BLaER1 (cell line): ENCODE data around the gene NUTM2F.
"Not testable (repeated sequence)": the region's sequence is repeated elsewhere in the genome, so short reads cannot be mapped to it uniquely, and the experiment has no call there.

ENCODE experiments used
- H3K27ac ChIP-seq: shearing (Covaris generic); formaldehyde crosslinking; 2 replicates; pipeline ENCODE4 v1.8.1; 2022
- H3K27me3 ChIP-seq: shearing (Covaris generic); formaldehyde crosslinking; 2 replicates; pipeline ENCODE4 v1.8.1; 2022
- H3K36me3 ChIP-seq: shearing (Covaris generic); formaldehyde crosslinking; 2 replicates; pipeline ENCODE4 v1.8.1; 2022
- H3K4me1 ChIP-seq: shearing (Covaris generic); formaldehyde crosslinking; 2 replicates; pipeline ENCODE4 v1.8.1; 2022
- H3K4me2 ChIP-seq: shearing (Covaris generic); formaldehyde crosslinking; 2 replicates; pipeline ENCODE4 v1.8.1; 2022
- H3K4me3 ChIP-seq: shearing (Covaris generic); formaldehyde crosslinking; 2 replicates; pipeline ENCODE4 v1.8.1; 2022
- H3K9ac ChIP-seq: shearing (Covaris generic); formaldehyde crosslinking; 2 replicates; pipeline ENCODE4 v1.8.1; 2022
- H3K9me3 ChIP-seq: shearing (Covaris generic); formaldehyde crosslinking; 2 replicates; pipeline ENCODE4 v1.8.1; 2022
- H4K20me1 ChIP-seq: shearing (Covaris generic); formaldehyde crosslinking; 2 replicates; pipeline ENCODE4 v1.8.1; 2022
- Cebpa-rat ChIP-seq: shearing (Covaris generic); IDR thresholded peaks from 2 replicates; pipeline ENCODE4 v1.8.1; 2022

NUTM2F gene

DNA sequence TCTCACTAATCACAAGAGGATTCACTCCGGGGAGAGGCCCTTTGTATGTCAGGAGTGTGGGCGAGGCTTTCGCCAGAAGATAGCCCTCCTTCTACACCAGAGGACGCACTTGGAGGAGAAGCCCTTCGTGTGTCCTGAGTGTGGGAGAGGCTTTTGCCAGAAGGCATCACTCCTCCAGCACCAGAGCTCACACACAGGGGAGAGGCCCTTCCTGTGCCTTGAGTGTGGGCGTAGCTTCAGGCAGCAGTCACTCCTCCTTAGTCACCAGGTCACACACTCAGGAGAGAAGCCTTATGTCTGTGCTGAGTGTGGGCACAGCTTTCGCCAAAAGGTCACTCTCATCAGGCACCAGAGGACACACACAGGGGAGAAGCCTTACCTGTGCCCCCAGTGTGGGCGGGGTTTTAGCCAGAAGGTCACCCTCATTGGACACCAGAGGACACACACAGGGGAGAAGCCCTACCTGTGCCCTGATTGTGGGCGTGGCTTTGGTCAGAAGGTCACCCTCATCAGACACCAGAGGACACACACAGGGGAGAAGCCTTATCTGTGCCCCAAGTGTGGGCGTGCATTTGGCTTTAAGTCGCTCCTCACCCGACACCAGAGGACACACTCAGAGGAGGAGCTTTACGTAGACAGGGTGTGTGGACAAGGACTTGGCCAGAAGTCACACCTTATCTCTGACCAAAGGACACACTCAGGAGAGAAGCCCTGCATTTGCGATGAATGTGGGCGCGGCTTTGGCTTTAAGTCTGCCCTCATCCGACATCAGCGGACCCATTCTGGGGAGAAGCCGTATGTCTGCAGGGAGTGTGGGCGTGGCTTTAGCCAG lies 27.8 kb downstream of the NUTM2F start:
- Histone ChIP-seq H3K27me3 (no peaks in the 10 kb centered on the region), H3K9ac (no peak overlapping the region), H4K20me1 (no peaks in the 10 kb centered on the region), H3K9me3 (no peaks in the 10 kb centered on the region), H3K4me3 (no peak overlapping the region), H3K4me2 (no peak overlapping the region), H3K4me1 (no peaks in the 10 kb centered on the region), H3K27ac (no peak overlapping the region), H3K36me3 (peaks cover 29% of the 10 kb centered on the region)
- no peak for TF ChIP-seq Cebpa-rat

DNA sequence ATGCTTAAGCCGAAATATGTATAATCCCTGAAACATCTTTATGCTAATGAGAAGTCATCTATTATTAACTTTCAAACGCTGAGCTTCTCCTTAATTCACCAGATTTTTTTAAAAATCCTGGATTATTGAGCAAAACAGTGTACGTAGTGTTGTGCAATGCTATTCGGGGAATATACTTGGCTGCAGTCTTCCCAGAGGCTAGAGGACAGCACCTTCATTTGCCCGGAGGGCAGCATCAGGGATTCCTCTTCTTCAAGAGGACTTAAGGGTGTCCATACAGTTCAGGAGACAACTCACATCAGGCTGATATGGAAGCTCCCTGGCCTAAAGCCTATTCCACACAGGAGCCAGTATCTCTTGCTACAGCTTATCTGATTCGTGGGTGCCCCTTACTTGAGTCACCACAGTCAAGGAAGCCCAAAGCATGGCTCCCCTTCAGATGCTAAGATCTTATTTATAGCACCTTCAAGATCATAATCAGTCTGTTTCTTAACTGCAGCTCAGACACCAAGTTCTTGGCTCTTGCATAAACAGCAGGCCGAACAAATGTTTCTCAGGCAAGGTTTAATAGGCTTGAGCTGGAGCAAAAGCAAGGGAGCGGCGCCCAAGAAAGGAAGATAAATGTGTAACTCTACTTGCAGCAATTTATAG lies 29.4 kb downstream of the NUTM2F start:
- no peak overlapping the region for H3K4me3 ChIP-seq
- H3K9ac ChIP-seq: no peak overlapping the region
- H3K27ac ChIP-seq: no peak overlapping the region
- peaks cover 43% of the 10 kb centered on the region for H3K36me3 ChIP-seq
- H3K27me3 ChIP-seq: no peaks in the 10 kb centered on the region
- no peak for TF ChIP-seq Cebpa-rat
- H3K4me1 ChIP-seq: no peaks in the 10 kb centered on the region
- H3K4me2 ChIP-seq: no peak overlapping the region
- H3K9me3 ChIP-seq: no peaks in the 10 kb centered on the region
- H4K20me1 ChIP-seq: no peaks in the 10 kb centered on the region

DNA sequence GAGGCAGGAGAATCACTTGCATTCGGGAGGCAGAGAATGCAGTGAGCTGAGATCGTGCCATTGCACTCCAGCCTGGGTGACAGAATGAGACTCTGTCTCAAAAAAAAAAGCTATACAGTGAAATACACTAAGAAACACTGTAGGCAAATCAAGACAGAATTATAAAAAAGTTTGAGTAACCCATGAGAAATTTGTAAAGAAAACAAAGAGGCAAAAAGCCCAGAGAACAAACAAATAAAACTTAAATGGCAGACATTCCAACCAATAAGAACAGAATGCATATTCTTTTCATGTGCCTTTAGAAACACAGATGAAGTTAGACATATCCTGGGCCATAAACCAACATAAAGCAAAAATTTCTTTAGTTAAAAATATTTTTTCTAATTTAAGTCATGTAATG lies 38.8 kb downstream of the NUTM2F start:
- H3K9me3 ChIP-seq: peaks cover 9% of the 10 kb centered on the region
- H3K36me3 ChIP-seq: peaks cover 85% of the 10 kb centered on the region
- no peak overlapping the region for H3K4me2 ChIP-seq
- H3K9ac ChIP-seq: no peak overlapping the region
- no peak overlapping the region for H3K4me3 ChIP-seq
- H3K27ac ChIP-seq: no peak overlapping the region
- H3K27me3 ChIP-seq: no peaks in the 10 kb centered on the region
- no peaks in the 10 kb centered on the region for H4K20me1 ChIP-seq
- TF ChIP-seq Cebpa-rat: no peak
- H3K4me1 ChIP-seq: no peaks in the 10 kb centered on the region; the same call in 1 of the 2 replicates

GRCh38 chr9:94287877-94288513 lies 40.4 kb downstream of the NUTM2F start:
- H4K20me1 ChIP-seq: no peaks in the 10 kb centered on the region
- H3K4me1 ChIP-seq: no peaks in the 10 kb centered on the region; the same call in 1 of the 2 replicates
- H3K27ac ChIP-seq: no peak overlapping the region
- H3K9me3 ChIP-seq: peaks cover 21% of the 10 kb centered on the region
- no peak overlapping the region for H3K4me3 ChIP-seq
- H3K27me3 ChIP-seq: no peaks in the 10 kb centered on the region
- no peak overlapping the region for H3K4me2 ChIP-seq
- no peak overlapping the region for H3K9ac ChIP-seq
- TF ChIP-seq Cebpa-rat: no peak
- H3K36me3 ChIP-seq: peaks cover 81% of the 10 kb centered on the region

- Histone ChIP-seq H3K4me3 (no peak overlapping the region), H3K27me3 (no peaks in the 10 kb centered on the region), H3K27ac (no peak overlapping the region), H3K9me3 (peaks cover 35% of the 10 kb centered on the region), H3K4me1 (no peaks in the 10 kb centered on the region), H4K20me1 (no peaks in the 10 kb centered on the region), H3K9ac (no peak overlapping the region), H3K4me2 (no peak overlapping the region), H3K36me3 (peaks cover 85% of the 10 kb centered on the region)
- TF ChIP-seq Cebpa-rat: no peak
Observed at GRCh38 chr9:94286116-94286515, 42.3 kb downstream of the NUTM2F start.

- Histone ChIP-seq H3K4me3 (no peak overlapping the region), H3K9ac (no peak overlapping the region), H3K36me3 (peaks cover 87% of the 10 kb centered on the region), H3K9me3 (peaks cover 76% of the 10 kb centered on the region), H4K20me1 (no peaks in the 10 kb centered on the region), H3K4me2 (no peak overlapping the region), H3K4me1 (no peaks in the 10 kb centered on the region), H3K27me3 (no peaks in the 10 kb centered on the region), H3K27ac (no peak overlapping the region)
- no peak for TF ChIP-seq Cebpa-rat
Observed at GRCh38 chr9:94281101-94281500, 47.3 kb downstream of the NUTM2F start.

GRCh38 chr9:94280409-94280989 lies 47.9 kb downstream of the NUTM2F start:
- Histone ChIP-seq H3K4me3 (no peak overlapping the region), H3K9ac (no peak overlapping the region), H3K9me3 (peaks cover 82% of the 10 kb centered on the region), H3K4me2 (no peak overlapping the region), H3K36me3 (peaks cover 87% of the 10 kb centered on the region), H4K20me1 (no peaks in the 10 kb centered on the region), H3K27ac (no peak overlapping the region), H3K27me3 (no peaks in the 10 kb centered on the region), H3K4me1 (no peaks in the 10 kb centered on the region)
- TF ChIP-seq Cebpa-rat: no peak

DNA sequence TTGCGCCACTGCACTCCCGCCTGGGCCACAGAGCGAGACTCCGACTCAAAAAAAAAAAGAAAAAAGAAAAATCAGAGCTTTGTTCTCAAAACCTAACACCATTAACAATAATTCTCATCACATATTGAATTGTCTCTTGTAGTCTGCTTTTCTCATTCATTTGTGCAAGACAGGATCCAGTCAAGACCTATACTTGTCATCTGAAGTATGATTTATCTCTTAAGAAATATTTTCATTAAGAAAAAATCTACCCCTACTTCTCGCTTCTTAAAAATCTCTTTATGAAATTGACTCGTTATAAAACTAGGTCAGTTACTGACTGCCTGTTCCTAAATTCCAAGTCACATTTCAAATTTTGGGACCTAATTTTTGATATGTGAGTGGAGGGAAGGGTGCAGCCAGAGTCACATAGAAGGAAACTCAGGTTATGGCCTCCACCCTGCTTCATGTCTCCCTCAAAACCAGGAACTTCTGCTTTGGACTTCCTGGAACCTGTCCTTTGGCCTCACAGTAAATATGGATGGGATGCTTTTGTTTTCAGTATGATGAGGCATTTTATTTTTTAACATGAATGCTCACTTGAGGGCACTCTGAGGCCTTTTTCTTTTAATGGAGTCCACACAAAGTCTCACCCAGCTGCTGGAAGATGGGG lies 50.4 kb downstream of the NUTM2F start:
- no peak overlapping the region for H3K4me2 ChIP-seq

GRCh38 chr9:94277029-94277428 lies 51.4 kb downstream of the NUTM2F start:
- not testable (repeated sequence) for H3K9ac ChIP-seq, H3K4me1 ChIP-seq, H4K20me1 ChIP-seq, H3K4me3 ChIP-seq, H3K27ac ChIP-seq, H3K4me2 ChIP-seq, H3K27me3 ChIP-seq
- Histone ChIP-seq H3K36me3 (peaks cover 76% of the 10 kb centered on the region), H3K9me3 (peaks cover 77% of the 10 kb centered on the region)

More for the DNA sequence above, 50.4 kb downstream of the NUTM2F start:
- Histone ChIP-seq H3K4me1 (no peaks in the 10 kb centered on the region), H3K27ac (no peak overlapping the region), H3K9me3 (peaks cover 87% of the 10 kb centered on the region), H3K4me3 (no peak overlapping the region), H4K20me1 (no peaks in the 10 kb centered on the region), H3K9ac (no peak overlapping the region), H3K36me3 (peaks cover 86% of the 10 kb centered on the region), H3K27me3 (no peaks in the 10 kb centered on the region)
- no peak for TF ChIP-seq Cebpa-rat
